AG09319 (cell line): Measurements from ENCODE around the gene TRAPPC12.

Experiments
- DNase-seq: peaks from one replicate; pipeline ENCODE4 v3.0.0-alpha.2; 2010; ENCODE audit warnings: low read depth; ENCODE audit errors: extremely low read depth
- TF ChIP-seq, protein P1 (sequence below): IDR thresholded peaks from 2 replicates; pipeline ENCODE4 v1.5.1; 2011; ENCODE audit warnings: low read depth, mild to moderate bottlenecking, inconsistent platforms, low read length, moderate library complexity

TRAPPC12 gene

GRCh38 chr2:3472966-3473365, 93.5 kb downstream of the TRAPPC12 start:
- DNase-seq: no peak
- TF ChIP-seq, protein P1, sequence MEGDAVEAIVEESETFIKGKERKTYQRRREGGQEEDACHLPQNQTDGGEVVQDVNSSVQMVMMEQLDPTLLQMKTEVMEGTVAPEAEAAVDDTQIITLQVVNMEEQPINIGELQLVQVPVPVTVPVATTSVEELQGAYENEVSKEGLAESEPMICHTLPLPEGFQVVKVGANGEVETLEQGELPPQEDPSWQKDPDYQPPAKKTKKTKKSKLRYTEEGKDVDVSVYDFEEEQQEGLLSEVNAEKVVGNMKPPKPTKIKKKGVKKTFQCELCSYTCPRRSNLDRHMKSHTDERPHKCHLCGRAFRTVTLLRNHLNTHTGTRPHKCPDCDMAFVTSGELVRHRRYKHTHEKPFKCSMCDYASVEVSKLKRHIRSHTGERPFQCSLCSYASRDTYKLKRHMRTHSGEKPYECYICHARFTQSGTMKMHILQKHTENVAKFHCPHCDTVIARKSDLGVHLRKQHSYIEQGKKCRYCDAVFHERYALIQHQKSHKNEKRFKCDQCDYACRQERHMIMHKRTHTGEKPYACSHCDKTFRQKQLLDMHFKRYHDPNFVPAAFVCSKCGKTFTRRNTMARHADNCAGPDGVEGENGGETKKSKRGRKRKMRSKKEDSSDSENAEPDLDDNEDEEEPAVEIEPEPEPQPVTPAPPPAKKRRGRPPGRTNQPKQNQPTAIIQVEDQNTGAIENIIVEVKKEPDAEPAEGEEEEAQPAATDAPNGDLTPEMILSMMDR: no peak

GRCh38 chr2:3475771-3476170, 96.3 kb downstream of the TRAPPC12 start:
- TF ChIP-seq, protein P1: no peak

DNA sequence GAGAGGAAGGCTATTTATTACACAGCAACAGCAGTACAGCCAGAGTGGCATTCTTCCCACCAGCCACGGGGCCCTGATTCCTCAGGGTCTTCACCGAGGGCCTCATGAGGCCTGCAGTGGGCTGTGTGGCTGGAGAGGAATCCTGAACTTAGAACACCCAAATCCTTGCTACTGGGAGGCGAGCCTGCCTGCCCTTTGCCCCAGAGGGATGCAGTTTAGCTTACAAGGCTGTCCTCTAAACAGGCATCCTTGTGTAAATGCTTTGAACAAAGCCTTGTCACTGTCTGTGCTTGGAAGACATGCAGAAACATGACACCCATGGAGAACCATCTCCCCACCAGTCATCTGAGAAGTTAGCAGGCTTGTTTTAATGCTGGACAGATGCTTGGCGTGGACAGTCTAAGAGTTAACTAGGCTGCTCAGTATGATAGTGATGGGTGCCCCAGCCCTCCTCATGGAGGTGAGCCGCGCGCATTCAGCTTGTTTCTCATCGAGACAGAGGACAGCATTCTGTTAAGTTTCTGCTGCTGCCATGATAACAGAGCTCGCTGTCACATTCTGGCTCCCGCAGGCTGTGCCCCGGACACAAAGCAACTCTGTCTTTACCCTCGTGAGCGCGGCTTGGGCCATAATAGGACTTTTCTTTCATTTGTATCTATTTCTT, 97.0 kb downstream of the TRAPPC12 start:
- DNase-seq: no peak
- TF ChIP-seq, protein P1: no peak

More at GRCh38 chr2:3475771-3476170, 96.3 kb downstream of the TRAPPC12 start:
- no peak for DNase-seq

GRCh38 chr2:3476985-3477327, 97.5 kb downstream of the TRAPPC12 start:
- no peak for DNase-seq
- TF ChIP-seq, protein P1: no peak

DNA sequence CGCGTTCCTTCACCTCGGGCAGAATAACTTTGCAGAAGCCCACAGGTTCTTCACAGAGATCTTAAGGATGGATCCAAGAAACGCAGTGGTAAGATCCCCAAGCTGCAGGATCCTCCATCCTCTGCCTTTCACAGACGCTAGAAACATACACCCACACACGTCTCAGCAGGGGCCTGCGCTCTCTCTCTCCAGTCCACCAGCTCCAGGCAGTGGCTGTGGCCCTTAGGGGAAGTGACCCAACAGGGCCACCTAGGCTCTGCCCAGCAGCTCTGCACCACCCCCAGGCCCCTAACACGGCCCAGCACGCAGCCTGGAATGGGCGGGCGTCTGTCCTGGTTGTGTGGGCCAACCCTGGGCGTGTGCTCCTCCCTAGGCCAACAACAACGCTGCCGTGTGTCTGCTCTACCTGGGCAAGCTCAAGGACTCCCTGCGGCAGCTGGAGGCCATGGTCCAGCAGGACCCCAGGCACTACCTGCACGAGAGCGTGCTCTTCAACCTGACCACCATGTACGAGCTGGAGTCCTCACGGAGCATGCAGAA, 99.4 kb downstream of the TRAPPC12 start:
- no peak for DNase-seq
- TF ChIP-seq, protein P1: no peak

- no peak for DNase-seq
- TF ChIP-seq, protein P1: no peak
These were observed 100.2 kb downstream of the TRAPPC12 start for GRCh38 chr2:3479430-3480320.
